HG03103 (cell line): ENCODE data around the gene UTP25.

Experiments
- ATAC-seq: cut with Tn5 transposase; IDR thresholded peaks from one replicate; pipeline ENCODE4 v1.9.1; 2021; ENCODE audit warnings: low read depth; ENCODE audit not compliant: unreplicated experiment

UTP25 gene

GRCh38 chr1:209805341-209805781 is 22.4 kb upstream of the UTP25 start:
- no peak for ATAC-seq

- peak; percentile 90 for ATAC-seq
Observed at GRCh38 chr1:209805875-209806760, 21.7 kb upstream of the UTP25 start, which contains the start of gene IRF6. Gene IRF6, minus strand, starts transcription at chr1:209806142. Its CDS starts 4,729 bp downstream, at chr1:209801413.

GRCh38 chr1:209807509-209807908 is 20.3 kb upstream of the UTP25 start:
- ATAC-seq, result no peak

- ATAC-seq, result no peak
Observed at GRCh38 chr1:209808059-209808581, 19.7 kb upstream of the UTP25 start.

GRCh38 chr1:209809611-209810010 is 18.2 kb upstream of the UTP25 start:
- ATAC-seq, result no peak

- ATAC-seq, result no peak
Observed at GRCh38 chr1:209810783-209811182, 17.0 kb upstream of the UTP25 start.

- ATAC-seq, result no peak
Observed at GRCh38 chr1:209813902-209814301, 13.9 kb upstream of the UTP25 start.

GRCh38 chr1:209815490-209815889 is 12.3 kb upstream of the UTP25 start:
- ATAC-seq, result no peak

GRCh38 chr1:209815931-209816341 is 11.8 kb upstream of the UTP25 start:
- no peak for ATAC-seq

GRCh38 chr1:209816923-209817322 is 10.8 kb upstream of the UTP25 start:
- ATAC-seq, result no peak

GRCh38 chr1:209817691-209818090 is 10.1 kb upstream of the UTP25 start:
- ATAC-seq, result no peak

GRCh38 chr1:209819058-209819457 is 8.7 kb upstream of the UTP25 start:
- no peak for ATAC-seq

GRCh38 chr1:209820986-209821385 is 6.8 kb upstream of the UTP25 start:
- ATAC-seq, result no peak

- no peak for ATAC-seq
Observed at GRCh38 chr1:209822706-209823105, 5.1 kb upstream of the UTP25 start.

- no peak for ATAC-seq
Observed at GRCh38 chr1:209823143-209824041, 4.4 kb upstream of the UTP25 start.

- no peak for ATAC-seq
Observed at GRCh38 chr1:209825591-209826434, 2.0 kb upstream of the UTP25 start.

GRCh38 chr1:209829716-209830115 is 1.9 kb downstream of the UTP25 start:
- ATAC-seq, result no peak

- no peak for ATAC-seq
Observed at GRCh38 chr1:209830722-209831121, 3.0 kb downstream of the UTP25 start.

GRCh38 chr1:209831615-209832014 is 3.8 kb downstream of the UTP25 start:
- no peak for ATAC-seq

GRCh38 chr1:209835782-209836298 is 8.1 kb downstream of the UTP25 start:
- no peak for ATAC-seq
